KOPT-K1 (cell line): ENCODE measurements around the gene DNAJC16.
A peak's percentile ranks its signal among the peaks of the same experiment; 100 is the strongest.
"Not testable (repeated sequence)": the region's sequence is repeated elsewhere in the genome, so short reads cannot be mapped to it uniquely, and the experiment has no call there.

Experiments used
- H3K27ac ChIP-seq: fragments of 200-600 bp; sonication (generic); 2 replicates; pipeline ENCODE4 v1.5.1; 2016; ENCODE audit warnings: antibody characterized with exemption, mild to moderate bottlenecking, low read depth, low read length; ENCODE audit not compliant: poor library complexity, severe bottlenecking
- H3K36me3 ChIP-seq: fragments of 200-600 bp; sonication (generic); 2 replicates; pipeline ENCODE4 v1.5.1; 2017; ENCODE audit warnings: antibody characterized with exemption, mild to moderate bottlenecking, low read length, moderate library complexity; ENCODE audit not compliant: insufficient read depth
- H3K9me3 ChIP-seq: fragments of 200-600 bp; sonication (generic); 2 replicates; pipeline ENCODE4 v1.5.1; 2017; ENCODE audit warnings: antibody characterized with exemption, low read length, mild to moderate bottlenecking; ENCODE audit not compliant: insufficient read depth, poor library complexity, severe bottlenecking

The DNAJC16 gene

DNA sequence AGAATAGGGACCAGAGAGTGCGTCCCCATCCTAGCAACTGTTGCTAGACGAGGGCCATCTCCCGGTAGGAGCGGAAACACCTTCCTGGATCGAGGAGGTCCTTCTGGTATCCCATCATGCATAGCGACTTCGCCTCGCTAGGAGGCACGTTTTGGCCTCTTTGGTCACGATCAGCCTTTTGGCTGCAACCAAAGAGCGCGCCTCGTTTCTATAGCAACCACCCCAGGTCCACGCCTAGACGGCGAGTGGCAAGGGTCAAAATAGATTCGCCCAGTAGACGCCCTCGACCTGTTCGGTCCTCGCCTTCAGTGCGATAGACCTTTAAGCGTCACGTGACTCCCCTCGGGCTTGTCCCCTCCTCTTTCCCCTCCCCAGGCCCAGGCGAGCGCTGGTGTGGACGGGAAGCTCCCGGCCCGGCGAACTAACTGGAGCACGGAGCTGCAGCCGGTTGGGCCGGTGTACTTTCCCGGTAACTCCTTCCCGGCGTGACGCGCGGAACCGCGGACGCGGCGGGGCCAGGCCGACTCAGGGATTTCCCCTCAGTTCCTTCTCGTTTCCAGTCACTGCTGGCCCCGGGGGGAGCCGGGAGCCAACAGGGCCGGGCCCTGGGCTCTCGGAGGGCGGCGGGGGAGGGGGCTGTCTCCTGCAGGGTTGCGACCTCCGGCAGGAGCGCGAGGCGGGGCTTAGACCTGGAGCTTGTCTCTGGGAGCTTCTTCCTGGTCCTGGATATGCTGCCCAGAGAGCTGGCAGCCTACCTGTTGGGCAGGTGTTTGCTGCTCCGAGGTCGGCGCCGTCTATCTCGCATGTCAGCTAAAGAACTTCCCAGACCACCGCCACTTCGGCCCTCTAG lies at the start of gene DNAJC16:
Gene DNAJC16, plus strand, starts transcription at position 359 of the 850 bp plus-strand sequence. CDS start 2,258 bp downstream, outside the sequence.
- H3K36me3 ChIP-seq = peaks cover 5% of the 10 kb centered on the region; the same call in 1 of the 2 replicates
- H3K27ac ChIP-seq = peak within 1 kb of the TSS; percentile 65
- no peaks in the 10 kb centered on the region for H3K9me3 ChIP-seq

DNA sequence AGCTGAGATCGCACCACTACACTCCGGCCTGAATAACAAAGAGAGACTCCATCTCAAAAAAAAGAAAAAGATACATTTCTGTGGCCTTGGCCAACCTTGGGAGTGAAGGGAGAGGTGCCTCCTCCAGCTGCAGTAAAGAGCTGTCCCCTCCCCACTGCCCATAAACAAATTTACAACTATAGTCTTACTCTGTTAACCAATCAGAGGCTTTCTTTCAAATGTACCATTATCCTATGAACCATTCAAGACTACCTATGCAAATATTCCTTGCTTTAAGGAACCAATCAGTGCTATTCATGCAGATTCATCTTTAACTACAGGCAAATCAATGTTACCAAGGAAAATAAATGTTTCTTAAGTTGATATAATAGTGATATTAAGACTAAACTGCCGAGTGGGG lies 49.7 kb upstream of the DNAJC16 start:
- no peak overlapping the region for H3K27ac ChIP-seq
- H3K9me3 ChIP-seq = no peaks in the 10 kb centered on the region
- H3K36me3 ChIP-seq = no peaks in the 10 kb centered on the region

DNA sequence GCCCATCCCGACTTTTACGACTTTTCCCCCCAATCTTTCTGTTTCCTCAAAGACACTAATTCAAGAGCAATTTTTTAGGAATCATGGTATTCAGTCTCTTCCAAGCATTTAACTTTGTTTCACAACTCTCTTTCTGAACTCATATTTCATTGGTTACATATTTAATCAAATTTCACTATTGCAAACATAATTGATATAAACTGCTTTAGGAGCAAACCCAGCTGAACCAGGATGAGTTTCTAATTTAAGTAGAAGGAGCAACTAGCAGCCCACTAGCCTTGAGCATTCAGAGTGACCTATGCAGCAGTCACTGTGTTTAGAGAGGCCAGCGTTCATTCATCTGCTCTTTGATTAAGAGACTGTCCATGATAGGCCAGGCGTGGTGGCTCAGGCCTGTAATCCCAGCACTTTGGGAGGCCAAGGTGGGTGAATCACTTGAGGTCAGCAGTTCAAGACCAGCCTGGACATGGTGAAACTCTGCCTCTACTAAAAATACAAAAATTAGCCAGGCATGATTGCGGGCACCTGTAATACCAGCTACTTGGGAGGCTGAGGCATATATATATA lies 48.9 kb upstream of the DNAJC16 start:
- Histone ChIP-seq H3K36me3 (no peaks in the 10 kb centered on the region), H3K9me3 (no peaks in the 10 kb centered on the region)

DNA sequence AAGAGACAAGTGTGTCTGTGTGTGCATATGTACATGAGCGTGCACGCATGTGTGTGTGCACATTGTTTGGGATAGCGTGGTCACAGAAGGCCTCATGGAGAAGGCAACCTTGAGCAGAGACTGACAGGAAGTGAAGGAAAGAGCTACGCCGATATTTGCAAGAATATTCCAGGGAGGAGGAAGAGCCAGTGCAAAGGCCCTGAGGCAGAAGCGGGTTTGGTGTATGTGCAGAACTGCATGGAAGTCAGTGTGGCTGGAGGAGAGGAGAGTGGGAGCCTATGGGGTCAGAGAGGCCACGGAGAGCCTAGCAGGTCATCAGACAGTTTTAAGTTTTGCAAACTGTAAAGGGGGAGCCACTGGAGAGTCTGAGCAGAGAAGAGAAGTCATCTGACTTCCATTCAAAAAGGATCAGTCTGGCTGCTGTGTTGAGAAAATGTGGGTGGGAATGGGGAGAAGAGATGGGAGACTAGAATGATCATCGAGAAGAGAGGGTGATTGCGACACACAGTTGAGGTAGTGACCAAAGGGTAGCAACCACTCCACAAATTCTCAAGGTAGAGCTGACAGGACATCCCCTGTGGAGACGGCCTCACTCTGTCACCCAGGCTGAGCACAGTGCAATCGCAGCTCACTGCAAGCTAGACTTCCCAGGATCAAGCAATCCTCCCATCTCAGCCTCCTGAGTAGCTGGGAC lies 46.8 kb upstream of the DNAJC16 start:
- no peaks in the 10 kb centered on the region for H3K9me3 ChIP-seq
- H3K36me3 ChIP-seq = no peaks in the 10 kb centered on the region
- no peak overlapping the region for H3K27ac ChIP-seq

More for the DNA sequence above, 48.9 kb upstream of the DNAJC16 start:
- no peak overlapping the region for H3K27ac ChIP-seq

DNA sequence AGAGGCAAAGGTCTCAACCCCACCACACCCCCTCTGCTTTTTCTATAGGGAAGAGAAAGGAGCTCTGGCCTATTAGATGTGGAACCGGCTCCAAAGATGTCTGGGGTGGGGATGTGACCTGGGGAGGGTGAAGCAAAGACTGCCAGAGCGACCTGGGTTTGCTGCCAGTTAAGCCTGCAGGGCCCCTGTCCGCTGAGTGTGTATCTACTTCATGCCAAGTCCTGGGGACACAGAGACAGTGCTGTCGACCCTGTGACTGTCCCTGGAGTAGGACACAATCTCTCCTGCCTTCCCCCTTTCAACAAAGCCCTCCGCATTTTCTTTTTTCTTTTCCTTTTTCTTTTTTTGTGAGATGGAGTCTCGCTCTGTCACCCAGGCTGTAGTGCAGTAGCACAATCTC lies 44.2 kb upstream of the DNAJC16 start:
- not testable (repeated sequence) for H3K27ac ChIP-seq

DNA sequence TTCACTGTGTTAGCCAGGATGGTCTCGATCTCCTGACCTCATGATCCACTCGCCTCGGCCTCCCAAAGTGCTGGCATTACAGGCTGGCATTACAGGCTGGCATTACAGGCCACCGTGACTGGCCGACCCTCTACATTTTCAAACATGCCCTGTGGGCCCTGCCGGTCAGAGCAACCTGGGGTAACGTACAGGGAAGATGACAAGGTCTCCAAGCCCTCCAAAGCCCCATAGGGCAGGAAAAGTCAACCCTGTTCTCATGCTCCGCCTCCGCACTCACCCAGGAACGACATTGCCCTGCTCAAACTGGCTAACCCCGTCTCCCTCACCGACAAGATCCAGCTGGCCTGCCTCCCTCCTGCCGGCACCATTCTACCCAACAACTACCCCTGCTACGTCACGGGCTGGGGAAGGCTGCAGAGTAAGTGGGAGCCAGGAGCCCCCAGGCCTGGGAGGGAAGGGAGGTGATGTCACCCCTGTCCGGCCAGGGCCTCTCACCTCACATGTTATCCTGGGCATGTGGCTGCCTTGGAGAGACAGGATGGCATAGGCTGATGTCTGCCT lies 43.6 kb upstream of the DNAJC16 start:
- H3K27ac ChIP-seq = not testable (repeated sequence)

More for the DNA sequence above, 44.2 kb upstream of the DNAJC16 start:
- not testable (repeated sequence) for H3K9me3 ChIP-seq, H3K36me3 ChIP-seq

DNA sequence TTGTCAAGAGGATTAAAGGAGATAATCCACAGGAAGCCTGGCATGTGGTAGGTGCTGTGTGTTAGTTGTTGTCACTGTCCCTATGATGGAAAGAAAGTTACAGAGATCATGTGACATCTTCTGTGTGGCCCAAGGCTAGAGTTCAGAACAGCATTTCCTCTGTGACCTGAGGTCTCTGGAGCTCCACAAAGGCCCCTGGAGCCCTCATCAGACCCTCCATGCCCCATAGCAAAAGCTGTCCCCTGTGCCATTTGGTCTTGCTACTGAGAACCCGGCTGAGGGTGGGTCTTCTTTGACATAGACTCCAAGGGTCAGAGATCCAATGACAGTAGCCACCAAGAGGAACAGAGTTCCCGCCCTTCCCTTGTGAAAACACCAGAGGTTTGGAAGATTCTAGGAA lies 42.7 kb upstream of the DNAJC16 start:
- H3K27ac ChIP-seq = no peak overlapping the region
- no peaks in the 10 kb centered on the region for H3K9me3 ChIP-seq

More for the DNA sequence above, 43.6 kb upstream of the DNAJC16 start:
- not testable (repeated sequence) for H3K9me3 ChIP-seq, H3K36me3 ChIP-seq

DNA sequence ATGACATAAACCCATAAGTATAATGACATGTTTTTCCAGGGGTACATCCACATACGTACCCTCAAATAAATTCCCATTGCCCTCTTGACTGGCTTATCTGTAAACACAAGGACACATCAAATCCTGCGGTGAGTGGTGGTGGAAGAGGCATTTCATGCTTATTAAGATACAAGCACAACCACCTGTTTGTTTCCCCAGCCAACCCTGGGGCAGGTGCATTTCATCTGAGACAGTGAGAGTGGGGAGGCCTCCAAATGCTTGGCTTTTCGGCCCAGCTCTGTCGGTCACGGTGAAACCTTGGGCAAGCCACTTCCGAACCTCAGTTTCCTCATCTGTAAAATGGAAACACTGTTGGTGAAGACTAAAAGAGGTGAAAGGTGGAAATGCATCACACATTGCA lies 42.2 kb upstream of the DNAJC16 start:
- H3K36me3 ChIP-seq, H3K9me3 ChIP-seq, H3K27ac ChIP-seq: not testable (repeated sequence)

More for the DNA sequence above, 42.7 kb upstream of the DNAJC16 start:
- H3K36me3 ChIP-seq = no peaks in the 10 kb centered on the region

DNA sequence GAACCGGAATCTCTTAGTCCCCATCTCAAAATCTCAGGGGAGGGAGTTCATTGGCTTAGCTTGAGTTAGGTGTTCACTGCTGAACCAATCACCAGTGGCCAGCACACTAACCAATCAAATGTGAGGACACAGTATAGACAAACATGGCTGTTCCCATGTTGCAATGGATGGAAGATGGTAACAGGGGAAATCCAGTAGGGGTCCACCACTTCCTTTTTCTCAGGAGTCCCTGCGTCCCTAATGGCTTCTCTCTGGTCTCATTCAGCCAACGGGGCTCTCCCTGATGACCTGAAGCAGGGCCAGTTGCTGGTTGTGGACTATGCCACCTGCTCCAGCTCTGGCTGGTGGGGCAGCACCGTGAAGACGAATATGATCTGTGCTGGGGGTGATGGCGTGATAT lies 41.0 kb upstream of the DNAJC16 start:
- H3K27ac ChIP-seq = no peak overlapping the region
- H3K9me3 ChIP-seq = no peaks in the 10 kb centered on the region
- no peaks in the 10 kb centered on the region for H3K36me3 ChIP-seq

DNA sequence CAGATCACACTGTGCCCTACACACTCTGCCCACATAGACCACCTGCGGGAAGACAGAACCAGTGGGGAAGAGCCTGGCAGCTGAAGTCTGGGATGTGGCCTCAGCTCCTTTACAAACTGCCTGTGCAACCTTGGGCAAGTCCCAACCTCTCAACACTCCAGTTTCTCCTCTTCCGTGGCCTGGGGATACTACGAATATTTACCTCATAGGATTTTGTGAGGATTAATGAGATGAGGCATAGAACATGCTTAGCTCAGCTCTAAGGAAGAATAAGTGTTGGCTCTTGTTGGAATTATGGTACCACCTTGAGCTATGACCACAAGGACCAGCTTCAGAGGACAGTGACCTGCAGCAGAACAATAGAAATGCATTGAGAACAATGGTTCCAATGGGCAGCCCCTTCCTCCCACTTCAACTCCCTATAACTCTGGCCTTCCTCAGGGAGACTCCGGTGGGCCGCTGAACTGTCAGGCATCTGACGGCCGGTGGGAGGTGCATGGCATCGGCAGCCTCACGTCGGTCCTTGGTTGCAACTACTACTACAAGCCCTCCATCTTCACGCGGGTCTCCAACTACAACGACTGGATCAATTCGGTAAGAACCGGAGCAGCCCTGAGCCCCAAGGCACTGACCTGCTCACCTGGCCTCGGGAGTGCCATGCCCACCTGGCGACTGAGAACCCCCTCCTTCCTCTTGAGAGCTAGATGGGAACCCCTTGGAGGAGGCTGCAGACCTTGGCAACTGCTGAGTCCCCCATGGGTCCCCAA lies 39.6 kb upstream of the DNAJC16 start:
- not testable (repeated sequence) for H3K27ac ChIP-seq, H3K9me3 ChIP-seq, H3K36me3 ChIP-seq

DNA sequence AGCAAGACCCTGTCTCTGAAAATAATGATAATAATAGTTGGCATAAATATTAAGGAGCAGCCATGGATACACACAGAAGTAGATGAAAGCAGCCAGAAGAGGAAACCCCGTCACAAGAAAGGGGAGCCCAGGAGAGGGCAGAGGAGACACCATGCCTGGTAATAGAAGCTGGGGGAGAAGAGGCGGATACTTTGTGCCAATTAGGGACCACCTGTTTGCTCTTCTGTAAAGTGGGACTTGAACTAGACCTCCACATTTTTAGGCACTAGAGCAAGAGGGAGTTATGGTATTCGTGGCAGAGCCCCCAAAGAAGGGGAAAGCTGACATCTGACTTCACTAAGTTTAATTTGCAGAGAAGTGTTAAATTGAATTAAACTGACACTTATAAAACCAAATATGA lies 38.3 kb upstream of the DNAJC16 start:
- H3K27ac ChIP-seq = no peak overlapping the region
- no peaks in the 10 kb centered on the region for H3K9me3 ChIP-seq
- H3K36me3 ChIP-seq = no peaks in the 10 kb centered on the region

DNA sequence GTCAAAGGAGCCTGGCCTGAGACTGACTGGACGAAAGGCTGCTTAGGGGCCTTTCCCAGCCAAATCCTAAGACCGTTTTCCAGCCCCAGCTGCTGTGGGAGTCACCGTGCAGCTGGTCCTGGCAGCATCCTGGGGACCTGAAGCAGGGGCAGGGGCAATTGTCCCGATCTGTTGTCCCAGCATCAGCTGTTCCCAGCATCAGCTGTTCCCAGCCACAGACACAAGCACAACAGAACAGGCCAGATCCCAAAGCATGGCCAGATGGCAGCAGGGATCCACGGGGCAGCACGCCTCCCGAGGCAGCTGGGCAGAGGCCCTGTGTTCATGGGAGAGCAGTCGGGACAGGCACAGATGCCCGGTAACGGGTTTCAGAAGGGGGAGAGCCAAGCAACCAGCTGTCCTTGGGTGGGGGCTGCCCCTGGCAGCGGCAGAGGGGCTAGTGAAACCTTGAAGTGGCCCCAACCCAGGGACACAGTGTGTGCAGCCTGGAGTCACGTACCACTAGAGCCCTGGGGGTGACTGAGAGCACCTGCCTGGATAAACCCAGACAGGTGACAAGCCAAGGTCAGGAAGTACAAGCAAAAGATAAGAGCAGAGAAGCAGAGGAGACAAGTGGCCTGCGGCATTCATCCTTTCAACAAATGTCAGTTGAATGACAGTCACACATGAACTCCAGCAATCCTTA lies 37.5 kb upstream of the DNAJC16 start:
- H3K27ac ChIP-seq = no peak overlapping the region
- H3K36me3 ChIP-seq = no peaks in the 10 kb centered on the region
- H3K9me3 ChIP-seq = no peaks in the 10 kb centered on the region

DNA sequence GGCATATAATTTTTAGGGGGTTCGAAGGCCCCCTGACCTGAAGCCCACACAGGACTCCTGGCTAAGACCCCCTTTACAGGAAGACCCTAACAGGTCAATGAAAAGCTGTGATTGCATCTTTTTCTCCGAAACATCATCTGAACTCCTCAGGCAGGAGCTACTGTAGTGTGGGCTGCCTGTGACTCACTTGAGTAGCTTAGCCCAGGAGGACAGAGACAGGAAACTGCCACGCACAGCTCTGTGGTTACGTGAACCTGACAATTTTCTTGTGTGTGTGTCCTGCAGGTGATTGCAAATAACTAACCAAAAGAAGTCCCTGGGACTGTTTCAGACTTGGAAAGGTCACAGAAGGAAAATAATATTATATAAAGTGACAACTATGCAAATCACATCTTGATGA lies 35.6 kb upstream of the DNAJC16 start:
- not testable (repeated sequence) for H3K36me3 ChIP-seq, H3K27ac ChIP-seq, H3K9me3 ChIP-seq

DNA sequence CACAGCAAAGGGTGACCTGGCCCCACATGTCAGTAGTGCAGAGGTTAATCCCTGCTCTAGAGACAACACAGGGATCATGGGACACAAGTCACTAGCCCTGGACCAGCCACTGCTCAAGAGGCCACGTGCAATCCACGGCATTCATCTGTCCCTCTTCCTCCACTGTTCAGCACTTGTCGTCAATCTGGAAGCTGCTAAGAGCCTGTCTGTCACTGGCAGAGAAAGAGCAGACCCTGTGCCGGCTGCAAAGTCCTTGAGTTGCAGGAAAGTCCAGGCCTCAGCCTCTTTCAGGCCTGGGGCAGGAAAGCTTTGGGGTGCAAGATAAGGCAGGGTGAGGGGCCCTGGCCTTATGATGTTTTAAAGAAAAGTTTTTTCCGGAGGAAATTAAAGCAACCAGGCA lies 34.1 kb upstream of the DNAJC16 start:
- Histone ChIP-seq H3K27ac (no peak overlapping the region), H3K9me3 (no peaks in the 10 kb centered on the region), H3K36me3 (no peaks in the 10 kb centered on the region)
